Astrocyte of the cerebellum (primary cell): ENCODE results near the gene DIP2C.

ENCODE experiments used
- DNase-seq: peaks from one replicate; pipeline ENCODE4 v3.0.0-alpha.2; 2011; ENCODE audit warnings: low read depth
- H3K4me3 ChIP-seq: 2 replicates; pipeline ENCODE4 v1.5.1; 2011; ENCODE audit warnings: mild to moderate bottlenecking, low read depth, low read length, moderate library complexity
- CTCF ChIP-seq: IDR thresholded peaks from 2 replicates; pipeline ENCODE4 v1.5.1; 2012; ENCODE audit warnings: low read length, low read depth, moderate library complexity, mild to moderate bottlenecking; ENCODE audit errors: missing control alignments
- in situ Hi-C: cut with HindIII; loops from 2 replicates; pipeline ENCODE4 v1.10.0; 2017; ENCODE audit warnings: low sequenced_read_pairs

DIP2C gene

GRCh38 chr10:274866-275265 lies 414.6 kb downstream of the DIP2C start:
- no peak overlapping the region for H3K4me3 ChIP-seq
- no peak for DNase-seq
- no peak for TF ChIP-seq CTCF
- in situ Hi-C loops: no loop called here

GRCh38 chr10:273088-273487 lies 416.4 kb downstream of the DIP2C start:
- TF ChIP-seq CTCF: no peak
- in situ Hi-C loops: no loop called here
- H3K4me3 ChIP-seq: no peak overlapping the region
- no peak for DNase-seq

- in situ Hi-C loops: no loop called here
- DNase-seq: no peak
Measured at GRCh38 chr10:271722-272121, 417.7 kb downstream of the DIP2C start.

GRCh38 chr10:271201-271600 lies 418.3 kb downstream of the DIP2C start:
- in situ Hi-C loops: no loop called here
- DNase-seq: no peak
- TF ChIP-seq CTCF: no peak
- no peak overlapping the region for H3K4me3 ChIP-seq

More at GRCh38 chr10:271722-272121, 417.7 kb downstream of the DIP2C start:
- no peak overlapping the region for H3K4me3 ChIP-seq
- no peak for TF ChIP-seq CTCF

GRCh38 chr10:269440-270074 lies 419.9 kb downstream of the DIP2C start:
- in situ Hi-C loops: no loop called here
- H3K4me3 ChIP-seq: no peak overlapping the region
- no peak for DNase-seq
- no peak for TF ChIP-seq CTCF

GRCh38 chr10:267705-268104 lies 421.8 kb downstream of the DIP2C start:
- in situ Hi-C loops: no loop called here
- no peak for TF ChIP-seq CTCF

More at GRCh38 chr10:267705-268104, 421.8 kb downstream of the DIP2C start:
- no peak for DNase-seq
- H3K4me3 ChIP-seq: no peak overlapping the region
